PFSK-1 (cell line): ENCODE results near the gene RYR3.

Source experiments
- FOXP2 ChIP-seq: optimal IDR thresholded peaks from 2 replicates; pipeline ENCODE3; 2011; ENCODE audit warnings: borderline replicate concordance, control low read depth, inconsistent platforms; ENCODE audit not compliant: insufficient read depth; ENCODE audit errors: extremely low read length, extremely low read depth
- POLR2AphosphoS5 ChIP-seq: IDR thresholded peaks from 2 replicates; pipeline ENCODE4 v1.6.1; 2012; ENCODE audit warnings: low read depth, mild to moderate bottlenecking, control low read depth, low read length, moderate library complexity
- REST ChIP-seq, 2 experiments: IDR thresholded peaks; 2 replicates each; pipeline versions ENCODE4 v1.6.1 to v1.8.0; 2011 to 2012; ENCODE audit warnings: low read depth in 2 of 2, low read length in 2 of 2, control low read depth in 1 of 2, inconsistent platforms in 1 of 2, mild to moderate bottlenecking in 1 of 2, moderate library complexity in 1 of 2; ENCODE audit not compliant: insufficient read depth in 1 of 2
- SIN3A ChIP-seq: IDR thresholded peaks from 2 replicates; pipeline ENCODE4 v1.6.1; 2012; ENCODE audit warnings: mild to moderate bottlenecking, low read length, moderate library complexity, borderline replicate concordance; ENCODE audit not compliant: insufficient read depth
- TAF1 ChIP-seq: IDR thresholded peaks from 2 replicates; pipeline ENCODE4 v1.6.1; 2012; ENCODE audit warnings: low read length, control low read depth, borderline replicate concordance; ENCODE audit not compliant: insufficient read depth

DNA sequence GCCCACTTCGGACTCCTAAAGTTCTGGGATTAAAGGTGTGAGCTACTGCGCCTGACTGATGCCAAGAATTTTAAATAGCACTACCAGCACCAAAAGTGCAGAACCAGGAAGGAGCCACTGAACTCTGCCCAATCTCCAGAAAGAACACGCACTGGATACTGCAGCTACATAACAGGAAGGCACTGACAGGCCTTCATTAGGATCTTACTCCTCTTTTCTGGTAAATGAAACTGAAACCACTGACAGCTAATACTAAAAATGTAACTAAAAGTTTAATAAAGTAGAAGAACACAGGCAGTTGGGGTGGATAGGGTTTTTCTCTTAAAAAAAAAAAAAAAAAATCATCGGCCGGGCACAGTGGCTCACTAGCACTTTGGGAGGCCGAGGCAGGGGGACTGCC, 583.4 kb downstream of the RYR3 start:
- TF ChIP-seq POLR2AphosphoS5: no peak
- no peak for TF ChIP-seq TAF1
- no peak for TF ChIP-seq REST (IDR thresholded peaks at IDR 0.05; ENCODE audit: insufficient read depth in 1 of 2, low read depth in 2 of 2, low read length in 2 of 2)
- TF ChIP-seq FOXP2: no peak
- TF ChIP-seq SIN3A: no peak
